IMR-90 (cell line): ENCODE results near the gene DSC3. TPM values are rescaled to one million over a fixed set of nuclear protein-coding genes. Genes with fewer than 3 reads are reported as not detected.

Experiments
- ATAC-seq: fragments of 200-7000 bp; cut with Tn5 transposase; 2 replicates; pipeline ENCODE4 v1.9.1; 2020; ENCODE audit warnings: low read depth, mild to moderate bottlenecking, moderate library complexity
- BruUV-seq: library from RNA; stranded (reverse); fragments of 400-500 nt; replicated peaks from 2 replicates; lab custom pipeline; 2021; lab: Mats Ljungman, UMichigan
- CTCF ChIA-PET: fragments of 300-600 bp; formaldehyde crosslinking; extraction: SDS; loops from one replicate; lab custom pipeline; 2021; ENCODE audit warnings: antibody characterized with exemption; lab: Yijun Ruan, JAX
- POLR2A ChIA-PET: fragments of 300-600 bp; sonication (Branson Sonifier 250); formaldehyde crosslinking; loops from one replicate; lab custom pipeline; 2022; ENCODE audit warnings: antibody characterized with exemption; ENCODE audit not compliant: unreplicated experiment; lab: Charles Lee
- DNase-seq: peaks from one replicate; pipeline ENCODE4 v3.0.0; 2013
- H2AFZ ChIP-seq: replicated peaks from 2 replicates; pipeline ENCODE3; 2013; ENCODE audit warnings: low read length, mild to moderate bottlenecking; ENCODE audit not compliant: poor library complexity
- H2AK5ac ChIP-seq: 2 replicates; pipeline ENCODE4 v1.6.1; 2013; ENCODE audit warnings: low read depth, low read length, inconsistent platforms
- H2AK9ac ChIP-seq: replicated peaks from 2 replicates; pipeline ENCODE3; 2013; ENCODE audit warnings: mild to moderate bottlenecking, low read depth, low read length, moderate library complexity; ENCODE audit not compliant: poor library complexity
- H2BK120ac ChIP-seq: 2 replicates; pipeline ENCODE4 v1.6.1; 2013; ENCODE audit warnings: low read depth, low read length, inconsistent platforms
- H2BK15ac ChIP-seq: 3 replicates; pipeline ENCODE4 v1.6.1; 2013; ENCODE audit warnings: low read depth, low read length, inconsistent platforms
- H2BK20ac ChIP-seq: 2 replicates; pipeline ENCODE4 v1.6.1; 2013; ENCODE audit warnings: low read depth, mild to moderate bottlenecking, inconsistent platforms, low read length, moderate library complexity
- H2BK5ac ChIP-seq: 2 replicates; pipeline ENCODE4 v1.6.1; 2013; ENCODE audit warnings: mild to moderate bottlenecking, low read depth, low read length, inconsistent platforms; ENCODE audit not compliant: poor library complexity, severe bottlenecking
- H3K14ac ChIP-seq: replicated peaks from 2 replicates; pipeline ENCODE4 v1.6.1; 2013; ENCODE audit warnings: low read depth, low read length, inconsistent platforms
- H3K18ac ChIP-seq: 2 replicates; pipeline ENCODE4 v1.6.1; 2013; ENCODE audit warnings: low read depth, low read length, control low read depth
- H3K23ac ChIP-seq: 2 replicates; pipeline ENCODE4 v1.6.1; 2013; ENCODE audit warnings: low read depth, low read length, inconsistent platforms
- H3K27ac ChIP-seq: 2 replicates; pipeline ENCODE4 v1.5.1; 2013; ENCODE audit warnings: mild to moderate bottlenecking, control low read depth, low read length; ENCODE audit not compliant: insufficient read depth
- H3K27me3 ChIP-seq: 2 replicates; pipeline ENCODE4 v1.6.1; 2013; ENCODE audit warnings: low read length; ENCODE audit not compliant: control insufficient read depth, insufficient read depth
- H3K36me3 ChIP-seq: 2 replicates; pipeline ENCODE4 v1.6.1; 2013; ENCODE audit warnings: low read length, mixed read lengths; ENCODE audit not compliant: control insufficient read depth, insufficient read depth
- H3K4ac ChIP-seq: 2 replicates; pipeline ENCODE4 v1.6.1; 2013; ENCODE audit warnings: low read depth, low read length, inconsistent platforms
- H3K4me1 ChIP-seq: 2 replicates; pipeline ENCODE4 v1.6.1; 2013; ENCODE audit warnings: low read length, mixed read lengths; ENCODE audit not compliant: control insufficient read depth, insufficient read depth
- H3K4me2 ChIP-seq: 2 replicates; pipeline ENCODE4 v1.6.1; 2013; ENCODE audit warnings: low read depth, mild to moderate bottlenecking, control low read depth, low read length, moderate library complexity
- H3K4me3 ChIP-seq: 2 replicates; pipeline ENCODE4 v1.5.1; 2013; ENCODE audit warnings: low read depth, mild to moderate bottlenecking, control low read depth, low read length, moderate library complexity; ENCODE audit not compliant: insufficient read depth
- H3K56ac ChIP-seq: 2 replicates; pipeline ENCODE4 v1.6.1; 2013; ENCODE audit warnings: low read length, inconsistent platforms; ENCODE audit not compliant: insufficient read depth; ENCODE audit errors: extremely low read depth
- H3K79me1 ChIP-seq, 2 experiments: 2 replicates each; pipeline ENCODE4 v1.6.1; 2013; ENCODE audit warnings: low read length in 2 of 2, inconsistent platforms in 1 of 2, low read depth in 1 of 2
- H3K9ac ChIP-seq: 2 replicates; pipeline ENCODE4 v1.6.1; 2013; ENCODE audit warnings: low read depth, low read length, control low read depth
- H3K9me1 ChIP-seq: 2 replicates; pipeline ENCODE4 v1.6.1; 2013; ENCODE audit warnings: low read length, inconsistent platforms; ENCODE audit not compliant: insufficient read depth
- H3K9me3 ChIP-seq: 2 replicates; pipeline ENCODE4 v1.6.1; 2013; ENCODE audit warnings: low read length; ENCODE audit not compliant: control insufficient read depth, insufficient read depth
- H4K20me1 ChIP-seq: 2 replicates; pipeline ENCODE4 v1.6.1; 2013; ENCODE audit warnings: low read length, inconsistent platforms; ENCODE audit not compliant: insufficient read depth
- H4K5ac ChIP-seq: 2 replicates; pipeline ENCODE4 v1.6.1; 2013; ENCODE audit warnings: mild to moderate bottlenecking, low read depth, low read length, control low read depth
- H4K8ac ChIP-seq, 2 experiments: 2 replicates each; pipeline ENCODE4 v1.6.1; 2013; ENCODE audit warnings: low read depth in 2 of 2, low read length in 2 of 2, control low read depth in 1 of 2, inconsistent platforms in 1 of 2
- H4K91ac ChIP-seq: 2 replicates; pipeline ENCODE4 v1.6.1; 2013; ENCODE audit warnings: low read depth, low read length, inconsistent platforms; ENCODE audit not compliant: insufficient read depth
- ELK1 ChIP-seq: fragments of 150-350 bp; IDR thresholded peaks from 2 replicates; pipeline ENCODE4 v1.6.1; 2016; ENCODE audit warnings: low read depth, mild to moderate bottlenecking, low read length, moderate library complexity, borderline replicate concordance
- RFX5 ChIP-seq: IDR thresholded peaks from 2 replicates; pipeline ENCODE4 v1.8.0; 2012; ENCODE audit warnings: low read depth, mild to moderate bottlenecking, low read length, moderate library complexity
- WGBS, 2 experiments: methylation state at CpG; one replicate each; pipeline versions ENCODE4 v1.1.5 to v1.1.7; 2013; ENCODE audit warnings: missing lambda C conversion rate in 2 of 2; ENCODE audit not compliant: insufficient read length in 1 of 2; ENCODE audit errors: extremely low coverage in 2 of 2; 5-methylcytosine and 5-hydroxymethylcytosine counted together
- dilution Hi-C: fragments of 300-500 bp; cut with HindIII; formaldehyde crosslinking; loops from one replicate; pipeline ENCODE4 v1.14.3; 2018; ENCODE audit warnings: low sequenced_read_pairs; ENCODE audit not compliant: unreplicated experiment
- in situ Hi-C: fragments of 300-500 bp; cut with MboI; formaldehyde crosslinking; loops from 3 replicates; pipeline ENCODE4 v1.14.3; 2019; ENCODE audit warnings: low sequenced_read_pairs, inconsistent platforms, mixed read lengths
- intact Hi-C: fragments of 100-400 bp; cut with micrococcal nuclease; formaldehyde crosslinking; loops from 2 replicates; pipeline ENCODE4 v1.10.0; 2022
- polyA plus RNA-seq, 3 experiments: library from polyadenylated mRNA; depleted of rRNA; stranded (reverse); fragments of >200 nt; gene quantifications; 2 replicates each; pipeline ENCODE4 v1.2.3, GENCODE V29; 2012; ENCODE audit warnings: low replicate concordance in 1 of 3
- total RNA-seq: library from RNA; depleted of rRNA; stranded (reverse); fragments of >200 nt; gene quantifications from 2 replicates; pipeline ENCODE4 v1.2.3, GENCODE V29; 2012

Gene DSC3
- total and polyA plus RNA-seq, 2 of the 4 experiments (the other 2 are of a cell fraction): under 0.01 to 0.09 TPM

GRCh38 chr18:31057051-31057450 lies 14.5 kb upstream of the DSC3 start:
- H3K9me1 ChIP-seq: no peaks in the 10 kb centered on the region
- H3K9ac ChIP-seq: no peak overlapping the region
- H2BK20ac ChIP-seq: no peak overlapping the region
- H2BK5ac ChIP-seq: no peak overlapping the region
- no peak for ATAC-seq
- H2BK15ac ChIP-seq: no peak overlapping the region
- no peak overlapping the region for H3K4ac ChIP-seq
- H3K4me3 ChIP-seq: no peak overlapping the region
- TF ChIP-seq RFX5 (no peak), ELK1 (no peak)
- no TSS peak for BruUV-seq
- no peak overlapping the region for H4K91ac ChIP-seq
- no peak overlapping the region for H2AK5ac ChIP-seq
- DNase-seq: no peak
- H2AFZ ChIP-seq: no peak overlapping the region
- intact Hi-C loops: no loop called here
- no peaks in the 10 kb centered on the region for H3K27me3 ChIP-seq
- H3K4me1 ChIP-seq: no peaks in the 10 kb centered on the region
- H3K56ac ChIP-seq: no peak overlapping the region
- no peak overlapping the region for H3K27ac ChIP-seq
- no peak overlapping the region for H3K18ac ChIP-seq
- H2BK120ac ChIP-seq: no peak overlapping the region
- no peaks in the 10 kb centered on the region for H3K79me1 ChIP-seq
- dilution Hi-C loops: no loop called here
- WGBS, 2 experiments: no CpG with 5 or more reads among the region's 5 CpGs
- H3K36me3 ChIP-seq: no peaks in the 10 kb centered on the region
- no peak overlapping the region for H4K8ac ChIP-seq
- in situ Hi-C loops: no loop called here
- POLR2A ChIA-PET: no interaction called here
- no peaks in the 10 kb centered on the region for H4K20me1 ChIP-seq
- no peak overlapping the region for H3K23ac ChIP-seq
- no peaks in the 10 kb centered on the region for H3K9me3 ChIP-seq
- CTCF ChIA-PET: no interaction called here
- H2AK9ac ChIP-seq: no peak overlapping the region
- H3K14ac ChIP-seq: no peak overlapping the region
- H4K5ac ChIP-seq: no peak overlapping the region
- H3K4me2 ChIP-seq: no peak overlapping the region
